HepG2 (cell line): Measurements from ENCODE around the gene TPX2. TPM values are rescaled to one million over a fixed set of nuclear protein-coding genes. Genes with fewer than 3 reads are reported as not detected.

Experiments used
- BORCS8-MEF2B ChIP-seq: sonication (generic); formaldehyde crosslinking; IDR thresholded peaks from 2 replicates; pipeline ENCODE4 v1.8.0; 2022; ENCODE audit warnings: mild to moderate bottlenecking, missing genetic modification reagents
- CBFB ChIP-seq: sonication (generic); formaldehyde crosslinking; IDR thresholded peaks from 2 replicates; pipeline ENCODE4 v1.4.0; 2020; ENCODE audit warnings: missing genetic modification reagents
- ETV5 ChIP-seq: IDR thresholded peaks from 2 replicates; pipeline ENCODE4 v1.6.1; 2018; ENCODE audit warnings: missing biosample characterization, missing genetic modification reagents, inconsistent platforms, borderline replicate concordance
- ISX ChIP-seq: sonication (generic); formaldehyde crosslinking; conservative IDR thresholded peaks from 2 replicates; pipeline ENCODE4 v1.5.0; 2020; ENCODE audit warnings: missing genetic modification reagents
- MLLT10 ChIP-seq: sonication (generic); formaldehyde crosslinking; IDR thresholded peaks from 2 replicates; pipeline ENCODE4 v1.4.0; 2020; ENCODE audit warnings: missing genetic modification reagents
- RXRB ChIP-seq: IDR thresholded peaks from 2 replicates; pipeline ENCODE4 v1.6.1; 2016; ENCODE audit warnings: borderline replicate concordance, missing genetic modification reagents, missing compliant biosample characterization
- ZBTB8A ChIP-seq: sonication (generic); formaldehyde crosslinking; IDR thresholded peaks from 2 replicates; pipeline ENCODE4 v1.4.0; 2020; ENCODE audit warnings: mild to moderate bottlenecking, low read depth, missing genetic modification reagents, borderline replicate concordance
- ZFP1 ChIP-seq: IDR thresholded peaks from 2 replicates; pipeline ENCODE4 v1.6.1; 2016
- ZNF230 ChIP-seq: sonication (generic); formaldehyde crosslinking; IDR thresholded peaks from 2 replicates; pipeline ENCODE4 v1.4.0; 2020; ENCODE audit warnings: mild to moderate bottlenecking, missing genetic modification reagents
- polyA plus RNA-seq, 8 experiments: library from polyadenylated mRNA; depleted of rRNA in 3 of 8; stranded (reverse) in 7 of 8; unstranded in 1 of 8; fragments of >200 nt; fragmentation: Illumina TruSeq in 4 of 8; extraction: Trizol in 4 of 8; gene quantifications; 2 replicates each; pipeline versions ENCODE4 v1.2.1 to v1.2.3, GENCODE V29; 2011 to 2016; ENCODE audit warnings: low read depth in 4 of 8, missing spikeins in 1 of 8, mixed read lengths in 1 of 8; ENCODE audit not compliant: insufficient read depth in 1 of 8
- total RNA-seq, 5 experiments: library from RNA; depleted of rRNA; stranded (reverse); fragments of >200 nt; fragmentation: Illumina TruSeq; extraction: Trizol; gene quantifications; 2 replicates each; pipeline ENCODE4 v1.2.3, GENCODE V29; 2016; ENCODE audit warnings: low read depth in 1 of 5
- TF ChIP-seq, protein P1 (sequence below): sonication (generic); formaldehyde crosslinking; IDR thresholded peaks from 2 replicates; pipeline ENCODE4 v1.5.0; 2020; ENCODE audit warnings: missing genetic modification reagents
- TF ChIP-seq, protein P2 (sequence below): sonication (generic); formaldehyde crosslinking; IDR thresholded peaks from 2 replicates; pipeline ENCODE4 v1.5.1; 2020; ENCODE audit warnings: mild to moderate bottlenecking, missing genetic modification reagents, moderate library complexity
- TF ChIP-seq, protein P3 (sequence below): sonication (generic); formaldehyde crosslinking; IDR thresholded peaks from 2 replicates; pipeline ENCODE4 v1.4.0; 2020; ENCODE audit warnings: missing genetic modification reagents
- TF ChIP-seq, protein P4 (sequence below): sonication (generic); formaldehyde crosslinking; IDR thresholded peaks from 2 replicates; pipeline ENCODE4 v1.5.0; 2020; ENCODE audit warnings: mild to moderate bottlenecking, missing genetic modification reagents
- TF ChIP-seq, protein P5 (sequence below): sonication (generic); formaldehyde crosslinking; IDR thresholded peaks from 2 replicates; pipeline ENCODE4 v1.5.1; 2020; ENCODE audit warnings: missing genetic modification reagents, mild to moderate bottlenecking, borderline replicate concordance
- TF ChIP-seq, protein P6 (sequence below): IDR thresholded peaks from 2 replicates; pipeline ENCODE4 v1.6.1; 2018; ENCODE audit warnings: missing genetic modification reagents

TPX2 gene
- total and polyA plus RNA-seq, 2 of the 13 experiments (the other 11 are each of a cell fraction or from before 2014, with no cell fraction given), result 34.3 to 124 TPM

DNA sequence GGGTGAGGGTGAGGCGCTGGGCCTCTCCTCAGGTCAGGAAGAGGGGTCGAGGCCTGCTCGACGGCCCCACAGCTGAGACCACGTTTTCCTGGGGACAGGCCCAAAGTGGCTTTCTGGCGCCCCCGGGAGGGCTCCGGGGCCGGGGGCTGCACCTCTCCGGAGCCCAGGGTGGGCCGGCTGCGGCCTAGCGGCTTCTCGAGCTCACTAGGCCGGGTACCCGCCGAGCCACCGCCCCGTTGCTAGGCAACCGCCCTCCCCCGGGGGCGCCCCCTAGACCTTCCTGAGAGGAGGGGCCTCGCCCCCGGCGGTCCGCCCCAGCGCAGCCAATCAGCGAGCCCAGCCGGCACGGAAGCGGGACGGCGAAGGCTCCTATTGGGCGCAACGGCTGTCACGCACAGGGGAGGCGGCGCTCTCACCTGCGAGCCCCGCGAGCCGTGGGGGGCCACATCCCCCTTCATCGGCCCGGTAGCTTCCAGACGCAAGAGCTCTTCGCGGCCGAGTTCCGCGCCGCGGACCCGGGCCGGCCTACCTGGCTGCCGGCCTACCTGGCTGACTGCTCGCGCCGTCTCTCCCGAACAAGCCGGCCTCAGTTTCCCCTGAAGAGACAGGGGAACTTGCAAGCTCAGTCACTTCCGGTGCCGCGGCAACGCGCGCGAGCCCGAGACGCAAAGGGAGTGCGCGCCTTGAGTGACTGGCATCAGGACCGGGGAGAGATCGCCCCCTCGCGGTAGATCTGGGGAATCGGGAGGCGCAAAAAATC lies 15.6 kb upstream of the TPX2 start (continued):
- peak; percentile 78 for TF ChIP-seq RXRB (CRISPR knock-in tag)
- TF ChIP-seq, protein P1, sequence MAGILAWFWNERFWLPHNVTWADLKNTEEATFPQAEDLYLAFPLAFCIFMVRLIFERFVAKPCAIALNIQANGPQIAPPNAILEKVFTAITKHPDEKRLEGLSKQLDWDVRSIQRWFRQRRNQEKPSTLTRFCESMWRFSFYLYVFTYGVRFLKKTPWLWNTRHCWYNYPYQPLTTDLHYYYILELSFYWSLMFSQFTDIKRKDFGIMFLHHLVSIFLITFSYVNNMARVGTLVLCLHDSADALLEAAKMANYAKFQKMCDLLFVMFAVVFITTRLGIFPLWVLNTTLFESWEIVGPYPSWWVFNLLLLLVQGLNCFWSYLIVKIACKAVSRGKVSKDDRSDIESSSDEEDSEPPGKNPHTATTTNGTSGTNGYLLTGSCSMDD (CRISPR knock-in tag), result peak; percentile 83; the same call in 1 of the 2 replicates
- TF ChIP-seq, protein P2, sequence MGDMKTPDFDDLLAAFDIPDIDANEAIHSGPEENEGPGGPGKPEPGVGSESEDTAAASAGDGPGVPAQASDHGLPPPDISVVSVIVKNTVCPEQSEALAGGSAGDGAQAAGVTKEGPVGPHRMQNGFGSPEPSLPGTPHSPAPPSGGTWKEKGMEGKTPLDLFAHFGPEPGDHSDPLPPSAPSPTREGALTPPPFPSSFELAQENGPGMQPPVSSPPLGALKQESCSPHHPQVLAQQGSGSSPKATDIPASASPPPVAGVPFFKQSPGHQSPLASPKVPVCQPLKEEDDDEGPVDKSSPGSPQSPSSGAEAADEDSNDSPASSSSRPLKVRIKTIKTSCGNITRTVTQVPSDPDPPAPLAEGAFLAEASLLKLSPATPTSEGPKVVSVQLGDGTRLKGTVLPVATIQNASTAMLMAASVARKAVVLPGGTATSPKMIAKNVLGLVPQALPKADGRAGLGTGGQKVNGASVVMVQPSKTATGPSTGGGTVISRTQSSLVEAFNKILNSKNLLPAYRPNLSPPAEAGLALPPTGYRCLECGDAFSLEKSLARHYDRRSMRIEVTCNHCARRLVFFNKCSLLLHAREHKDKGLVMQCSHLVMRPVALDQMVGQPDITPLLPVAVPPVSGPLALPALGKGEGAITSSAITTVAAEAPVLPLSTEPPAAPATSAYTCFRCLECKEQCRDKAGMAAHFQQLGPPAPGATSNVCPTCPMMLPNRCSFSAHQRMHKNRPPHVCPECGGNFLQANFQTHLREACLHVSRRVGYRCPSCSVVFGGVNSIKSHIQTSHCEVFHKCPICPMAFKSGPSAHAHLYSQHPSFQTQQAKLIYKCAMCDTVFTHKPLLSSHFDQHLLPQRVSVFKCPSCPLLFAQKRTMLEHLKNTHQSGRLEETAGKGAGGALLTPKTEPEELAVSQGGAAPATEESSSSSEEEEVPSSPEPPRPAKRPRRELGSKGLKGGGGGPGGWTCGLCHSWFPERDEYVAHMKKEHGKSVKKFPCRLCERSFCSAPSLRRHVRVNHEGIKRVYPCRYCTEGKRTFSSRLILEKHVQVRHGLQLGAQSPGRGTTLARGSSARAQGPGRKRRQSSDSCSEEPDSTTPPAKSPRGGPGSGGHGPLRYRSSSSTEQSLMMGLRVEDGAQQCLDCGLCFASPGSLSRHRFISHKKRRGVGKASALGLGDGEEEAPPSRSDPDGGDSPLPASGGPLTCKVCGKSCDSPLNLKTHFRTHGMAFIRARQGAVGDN (CRISPR knock-in tag), result peak; percentile 98
- TF ChIP-seq, protein P3, sequence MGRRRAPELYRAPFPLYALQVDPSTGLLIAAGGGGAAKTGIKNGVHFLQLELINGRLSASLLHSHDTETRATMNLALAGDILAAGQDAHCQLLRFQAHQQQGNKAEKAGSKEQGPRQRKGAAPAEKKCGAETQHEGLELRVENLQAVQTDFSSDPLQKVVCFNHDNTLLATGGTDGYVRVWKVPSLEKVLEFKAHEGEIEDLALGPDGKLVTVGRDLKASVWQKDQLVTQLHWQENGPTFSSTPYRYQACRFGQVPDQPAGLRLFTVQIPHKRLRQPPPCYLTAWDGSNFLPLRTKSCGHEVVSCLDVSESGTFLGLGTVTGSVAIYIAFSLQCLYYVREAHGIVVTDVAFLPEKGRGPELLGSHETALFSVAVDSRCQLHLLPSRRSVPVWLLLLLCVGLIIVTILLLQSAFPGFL (CRISPR knock-in tag), result no peak
- peak; percentile 96 for TF ChIP-seq ETV5 (CRISPR knock-in tag)
- peak; percentile 94 for TF ChIP-seq BORCS8-MEF2B (CRISPR knock-in tag)
- peak; percentile 97 for TF ChIP-seq ZNF230 (CRISPR knock-in tag)
- TF ChIP-seq, protein P4, sequence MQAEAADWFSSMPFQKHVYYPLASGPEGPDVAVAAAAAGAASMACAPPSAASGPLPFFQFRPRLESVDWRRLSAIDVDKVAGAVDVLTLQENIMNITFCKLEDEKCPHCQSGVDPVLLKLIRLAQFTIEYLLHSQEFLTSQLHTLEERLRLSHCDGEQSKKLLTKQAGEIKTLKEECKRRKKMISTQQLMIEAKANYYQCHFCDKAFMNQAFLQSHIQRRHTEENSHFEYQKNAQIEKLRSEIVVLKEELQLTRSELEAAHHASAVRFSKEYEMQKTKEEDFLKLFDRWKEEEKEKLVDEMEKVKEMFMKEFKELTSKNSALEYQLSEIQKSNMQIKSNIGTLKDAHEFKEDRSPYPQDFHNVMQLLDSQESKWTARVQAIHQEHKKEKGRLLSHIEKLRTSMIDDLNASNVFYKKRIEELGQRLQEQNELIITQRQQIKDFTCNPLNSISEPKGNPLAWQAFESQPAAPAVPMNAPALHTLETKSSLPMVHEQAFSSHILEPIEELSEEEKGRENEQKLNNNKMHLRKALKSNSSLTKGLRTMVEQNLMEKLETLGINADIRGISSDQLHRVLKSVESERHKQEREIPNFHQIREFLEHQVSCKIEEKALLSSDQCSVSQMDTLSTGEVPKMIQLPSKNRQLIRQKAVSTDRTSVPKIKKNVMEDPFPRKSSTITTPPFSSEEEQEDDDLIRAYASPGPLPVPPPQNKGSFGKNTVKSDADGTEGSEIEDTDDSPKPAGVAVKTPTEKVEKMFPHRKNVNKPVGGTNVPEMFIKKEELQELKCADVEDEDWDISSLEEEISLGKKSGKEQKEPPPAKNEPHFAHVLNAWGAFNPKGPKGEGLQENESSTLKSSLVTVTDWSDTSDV (CRISPR knock-in tag), result no peak
- 0 out of 2 replicates have a peak, but pooled peaks have one; percentile 61 for TF ChIP-seq MLLT10
- TF ChIP-seq ISX (CRISPR knock-in tag), result peak; percentile 86; the same call in 1 of the 2 replicates
- no peak for TF ChIP-seq ZFP1
- no peak; the same call in 1 of the 2 replicates for TF ChIP-seq ZBTB8A (CRISPR knock-in tag)
- TF ChIP-seq, protein P5, sequence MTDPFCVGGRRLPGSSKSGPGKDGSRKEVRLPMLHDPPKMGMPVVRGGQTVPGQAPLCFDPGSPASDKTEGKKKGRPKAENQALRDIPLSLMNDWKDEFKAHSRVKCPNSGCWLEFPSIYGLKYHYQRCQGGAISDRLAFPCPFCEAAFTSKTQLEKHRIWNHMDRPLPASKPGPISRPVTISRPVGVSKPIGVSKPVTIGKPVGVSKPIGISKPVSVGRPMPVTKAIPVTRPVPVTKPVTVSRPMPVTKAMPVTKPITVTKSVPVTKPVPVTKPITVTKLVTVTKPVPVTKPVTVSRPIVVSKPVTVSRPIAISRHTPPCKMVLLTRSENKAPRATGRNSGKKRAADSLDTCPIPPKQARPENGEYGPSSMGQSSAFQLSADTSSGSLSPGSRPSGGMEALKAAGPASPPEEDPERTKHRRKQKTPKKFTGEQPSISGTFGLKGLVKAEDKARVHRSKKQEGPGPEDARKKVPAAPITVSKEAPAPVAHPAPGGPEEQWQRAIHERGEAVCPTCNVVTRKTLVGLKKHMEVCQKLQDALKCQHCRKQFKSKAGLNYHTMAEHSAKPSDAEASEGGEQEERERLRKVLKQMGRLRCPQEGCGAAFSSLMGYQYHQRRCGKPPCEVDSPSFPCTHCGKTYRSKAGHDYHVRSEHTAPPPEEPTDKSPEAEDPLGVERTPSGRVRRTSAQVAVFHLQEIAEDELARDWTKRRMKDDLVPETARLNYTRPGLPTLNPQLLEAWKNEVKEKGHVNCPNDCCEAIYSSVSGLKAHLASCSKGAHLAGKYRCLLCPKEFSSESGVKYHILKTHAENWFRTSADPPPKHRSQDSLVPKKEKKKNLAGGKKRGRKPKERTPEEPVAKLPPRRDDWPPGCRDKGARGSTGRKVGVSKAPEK (CRISPR knock-in tag), result no peak
- TF ChIP-seq, protein P6, sequence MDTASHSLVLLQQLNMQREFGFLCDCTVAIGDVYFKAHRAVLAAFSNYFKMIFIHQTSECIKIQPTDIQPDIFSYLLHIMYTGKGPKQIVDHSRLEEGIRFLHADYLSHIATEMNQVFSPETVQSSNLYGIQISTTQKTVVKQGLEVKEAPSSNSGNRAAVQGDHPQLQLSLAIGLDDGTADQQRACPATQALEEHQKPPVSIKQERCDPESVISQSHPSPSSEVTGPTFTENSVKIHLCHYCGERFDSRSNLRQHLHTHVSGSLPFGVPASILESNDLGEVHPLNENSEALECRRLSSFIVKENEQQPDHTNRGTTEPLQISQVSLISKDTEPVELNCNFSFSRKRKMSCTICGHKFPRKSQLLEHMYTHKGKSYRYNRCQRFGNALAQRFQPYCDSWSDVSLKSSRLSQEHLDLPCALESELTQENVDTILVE (CRISPR knock-in tag), result peak; percentile 49; the same call in 1 of the 2 replicates
- TF ChIP-seq CBFB (CRISPR knock-in tag), result peak; percentile 68
